ENCODE measurements around the gene IL19. TPM values are rescaled to one million over a fixed set of nuclear protein-coding genes. Genes with fewer than 3 reads are reported as not detected.
A peak's percentile ranks its signal among the peaks of the same experiment; 100 is the strongest.

Gene IL19
- total RNA-seq, 1 experiment from 2014 or later = not detected

DNA sequence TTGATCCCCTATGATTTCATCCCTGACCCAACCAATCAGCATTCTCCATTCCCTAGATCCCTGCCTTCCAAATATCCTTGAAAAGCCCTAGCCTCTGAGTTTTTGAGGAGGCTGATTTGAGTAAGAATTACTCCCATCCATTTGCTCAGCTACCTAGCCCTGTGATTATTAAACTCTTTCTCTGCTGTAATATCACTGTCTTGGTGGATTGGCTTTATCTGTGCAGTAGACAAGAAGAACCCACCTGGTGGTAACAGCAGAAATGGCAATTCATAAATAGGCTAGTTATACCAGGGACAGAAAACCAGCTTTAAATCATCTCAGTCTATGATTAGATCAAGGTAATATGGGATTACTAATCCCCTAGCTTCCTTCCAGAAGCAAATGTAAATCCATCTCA is 107.9 kb downstream of the IL19 start:
- H3K18ac ChIP-seq (ENCODE audit: insufficient read length, low read depth, low read length) = no peak overlapping the region
- H4K5ac ChIP-seq (ENCODE audit: insufficient read length, low read depth, low read length) = no peak overlapping the region
- no peak overlapping the region for H3K23ac ChIP-seq (ENCODE audit: insufficient read length, low read depth, low read length)
- H4K20me1 ChIP-seq (ENCODE audit: control insufficient read depth, insufficient read depth, insufficient read length) = no peaks in the 10 kb centered on the region
- no peak overlapping the region for H4K8ac ChIP-seq (replicated peaks; ENCODE audit: insufficient read length, low read depth, low read length)
- Mint-ChIP-seq H3K36me3 (ENCODE audit: insufficient read depth in 1 of 3, low read depth in 3 of 3) (peaks cover 0 to 14% (median 4%) of the 10 kb centered on the region in 3 experiments; a peak in 5 of 7 replicates), H3K4me3 (no peak overlapping the region), H3K27me3 (ENCODE audit: low read depth) (peaks cover 3% of the 10 kb centered on the region), H3K27ac (no peak overlapping the region), H3K4me1 (no peaks in the 10 kb centered on the region), H3K9me3 (peaks cover 31 to 38% of the 10 kb centered on the region in 2 experiments)
- H4K91ac ChIP-seq (ENCODE audit: insufficient read length, low read depth, low read length) = no peak overlapping the region
- H2BK15ac ChIP-seq (ENCODE audit: low read depth, low read length) = no peak overlapping the region
- H2BK20ac ChIP-seq (ENCODE audit: low read depth, low read length, poor library complexity, severe bottlenecking) = no peak overlapping the region
- H3T11ph ChIP-seq (ENCODE audit: low read length) = no peak overlapping the region
- no peak overlapping the region for H2AK5ac ChIP-seq (ENCODE audit: insufficient read length, low read length)
- no peak overlapping the region for H2BK5ac ChIP-seq (ENCODE audit: insufficient read length, low read length)
- H3K79me2 ChIP-seq (ENCODE audit: insufficient read depth, low read length) = no peaks in the 10 kb centered on the region
- DNase-seq = no peak
- H2AFZ ChIP-seq (ENCODE audit: low read length) = no peak overlapping the region
- no peaks in the 10 kb centered on the region for H3K23me2 ChIP-seq (ENCODE audit: insufficient read length, low read depth, low read length, poor library complexity, severe bottlenecking)
- H3K79me1 ChIP-seq (ENCODE audit: insufficient read depth, low read depth, low read length, poor library complexity, severe bottlenecking) = no peaks in the 10 kb centered on the region
- peaks cover 5% of the 10 kb centered on the region for H3K9me3 ChIP-seq (ENCODE audit: control insufficient read depth, low read depth, low read length)
- no peak overlapping the region for H3K27ac ChIP-seq (ENCODE audit: insufficient read length, low read depth, low read length)
- H3K27me3 ChIP-seq (ENCODE audit: insufficient read depth, low read length) = no peaks in the 10 kb centered on the region
- H3K4ac ChIP-seq (ENCODE audit: low read depth, low read length) = no peak overlapping the region
- no peak overlapping the region for H3K4me2 ChIP-seq (ENCODE audit: insufficient read depth, insufficient read length, low read length)
- no peak overlapping the region for H2BK12ac ChIP-seq (ENCODE audit: insufficient read length, low read depth, low read length)
- H3K4me1 ChIP-seq (ENCODE audit: insufficient read depth, low read length) = no peaks in the 10 kb centered on the region
- H3K9ac ChIP-seq (ENCODE audit: extremely low read depth, insufficient read length, low read length) = no peak overlapping the region
- TF ChIP-seq, protein P1, sequence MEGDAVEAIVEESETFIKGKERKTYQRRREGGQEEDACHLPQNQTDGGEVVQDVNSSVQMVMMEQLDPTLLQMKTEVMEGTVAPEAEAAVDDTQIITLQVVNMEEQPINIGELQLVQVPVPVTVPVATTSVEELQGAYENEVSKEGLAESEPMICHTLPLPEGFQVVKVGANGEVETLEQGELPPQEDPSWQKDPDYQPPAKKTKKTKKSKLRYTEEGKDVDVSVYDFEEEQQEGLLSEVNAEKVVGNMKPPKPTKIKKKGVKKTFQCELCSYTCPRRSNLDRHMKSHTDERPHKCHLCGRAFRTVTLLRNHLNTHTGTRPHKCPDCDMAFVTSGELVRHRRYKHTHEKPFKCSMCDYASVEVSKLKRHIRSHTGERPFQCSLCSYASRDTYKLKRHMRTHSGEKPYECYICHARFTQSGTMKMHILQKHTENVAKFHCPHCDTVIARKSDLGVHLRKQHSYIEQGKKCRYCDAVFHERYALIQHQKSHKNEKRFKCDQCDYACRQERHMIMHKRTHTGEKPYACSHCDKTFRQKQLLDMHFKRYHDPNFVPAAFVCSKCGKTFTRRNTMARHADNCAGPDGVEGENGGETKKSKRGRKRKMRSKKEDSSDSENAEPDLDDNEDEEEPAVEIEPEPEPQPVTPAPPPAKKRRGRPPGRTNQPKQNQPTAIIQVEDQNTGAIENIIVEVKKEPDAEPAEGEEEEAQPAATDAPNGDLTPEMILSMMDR (conservative IDR thresholded peaks at IDR 0.05) = peak; percentile 37; the same call in 2 of the 3 replicates
- no peak overlapping the region for H2BK120ac ChIP-seq (ENCODE audit: low read depth, low read length, poor library complexity, severe bottlenecking)
- H3K14ac ChIP-seq (ENCODE audit: insufficient read depth, low read length) = no peak overlapping the region
- no peak overlapping the region for H3K56ac ChIP-seq (ENCODE audit: insufficient read length, low read depth, low read length)

Data from H9 (cell line).